CD4-positive, alpha-beta T cell (primary cell): ENCODE data around the gene PCED1A. TPM values are rescaled to one million over a fixed set of nuclear protein-coding genes. Genes with fewer than 3 reads are reported as not detected.

Experiments
- ATAC-seq: fragments of 200-7000 bp; cut with Tn5 transposase; one replicate; pipeline ENCODE4 v1.10.0; 2022; ENCODE audit warnings: mild to moderate bottlenecking; ENCODE audit not compliant: poor library complexity
- CTCF ChIA-PET: fragments of 350-600 bp; sonication (Branson Sonifier 250); formaldehyde crosslinking; loops from one replicate; lab custom pipeline; 2021; ENCODE audit warnings: antibody characterized with exemption, inconsistent platforms; lab: Charles Lee
- POLR2A ChIA-PET: fragments of 350-600 bp; sonication (Branson Sonifier 250); formaldehyde crosslinking; loops from one replicate; lab custom pipeline; 2021; ENCODE audit warnings: antibody characterized with exemption, inconsistent platforms; lab: Charles Lee
- DNase-seq, 14 experiments: peaks; one replicate each; pipeline ENCODE4 v3.0.0-alpha.2; 2013 to 2020; ENCODE audit warnings: mixed read lengths in 2 of 14
- H3K27ac ChIP-seq, 2 donors: one replicate each; pipeline versions ENCODE4 v1.5.1 to v1.7.0; 2013; ENCODE audit warnings: low read length in 2 of 2, low read depth in 1 of 2, mild to moderate bottlenecking in 1 of 2
- H3K27me3 ChIP-seq, 2 experiments: 1 replicate in 1 of 2; 2 replicates in 1 of 2; pipeline versions ENCODE4 v1.6.1 to v1.7.0; 2013; ENCODE audit warnings: low read length in 2 of 2, control low read depth in 1 of 2, mild to moderate bottlenecking in 1 of 2, moderate library complexity in 1 of 2; ENCODE audit not compliant: insufficient read depth in 2 of 2, control insufficient read depth in 1 of 2
- H3K36me3 ChIP-seq: one replicate; pipeline ENCODE4 v1.6.1; 2013; ENCODE audit warnings: low read length, control low read depth; ENCODE audit not compliant: insufficient read depth
- H3K4me1 ChIP-seq: one replicate; pipeline ENCODE4 v1.6.1; 2013; ENCODE audit warnings: low read length, control low read depth; ENCODE audit not compliant: insufficient read depth
- H3K4me3 ChIP-seq: one replicate; pipeline ENCODE4 v1.5.1; 2013; ENCODE audit warnings: mild to moderate bottlenecking, low read length, moderate library complexity
- H3K9me3 ChIP-seq, 2 experiments: 1 replicate in 1 of 2; 2 replicates in 1 of 2; pipeline versions ENCODE4 v1.6.1 to v1.7.0; 2013; ENCODE audit warnings: low read length in 2 of 2, mild to moderate bottlenecking in 2 of 2, control low read depth in 1 of 2, moderate library complexity in 1 of 2; ENCODE audit not compliant: control insufficient read depth in 1 of 2, insufficient read depth in 1 of 2
- H3K27ac Mint-ChIP-seq: one replicate; pipeline ENCODE4 v1.8.0; 2020; ENCODE audit warnings: mixed read lengths
- H3K27me3 Mint-ChIP-seq: one replicate; pipeline ENCODE4 v1.8.0; 2021; ENCODE audit warnings: mixed read lengths
- H3K36me3 Mint-ChIP-seq: one replicate; pipeline ENCODE4 v1.8.0; 2021; ENCODE audit warnings: low read depth, mixed read lengths
- H3K4me1 Mint-ChIP-seq: one replicate; pipeline ENCODE4 v1.8.0; 2021; ENCODE audit warnings: low read depth, mixed read lengths
- H3K4me3 Mint-ChIP-seq: one replicate; pipeline ENCODE4 v1.8.0; 2020; ENCODE audit warnings: mild to moderate bottlenecking, mixed read lengths
- H3K9me3 Mint-ChIP-seq: one replicate; pipeline ENCODE4 v1.8.0; 2020; ENCODE audit warnings: mixed read lengths
- intact Hi-C, 2 experiments: fragments of 100-400 bp; cut with DNase I in 1 of 2; cut with micrococcal nuclease in 1 of 2; formaldehyde crosslinking; loops; one replicate each; pipeline versions ENCODE4 v1.15.1 to v1.9.0; 2023 to 2025; cut with DNase I, micrococcal nuclease
- total RNA-seq, 174 experiments: library from RNA in 2 of 174; stranded (reverse) in 2 of 174; gene quantifications; one replicate each; pipeline ENCODE4 v1.2.3 and lab custom pipeline; 2021 to 2026
- TF ChIP-seq, protein P1 (sequence below): fragments of 200-600 bp; IDR thresholded peaks from one replicate; pipeline ENCODE4 v1.8.0; 2022; ENCODE audit warnings: antibody characterized with exemption, mild to moderate bottlenecking

The PCED1A gene
- total RNA-seq, 2 experiments from 2014 or later = 69.2 to 69.7 TPM

DNA sequence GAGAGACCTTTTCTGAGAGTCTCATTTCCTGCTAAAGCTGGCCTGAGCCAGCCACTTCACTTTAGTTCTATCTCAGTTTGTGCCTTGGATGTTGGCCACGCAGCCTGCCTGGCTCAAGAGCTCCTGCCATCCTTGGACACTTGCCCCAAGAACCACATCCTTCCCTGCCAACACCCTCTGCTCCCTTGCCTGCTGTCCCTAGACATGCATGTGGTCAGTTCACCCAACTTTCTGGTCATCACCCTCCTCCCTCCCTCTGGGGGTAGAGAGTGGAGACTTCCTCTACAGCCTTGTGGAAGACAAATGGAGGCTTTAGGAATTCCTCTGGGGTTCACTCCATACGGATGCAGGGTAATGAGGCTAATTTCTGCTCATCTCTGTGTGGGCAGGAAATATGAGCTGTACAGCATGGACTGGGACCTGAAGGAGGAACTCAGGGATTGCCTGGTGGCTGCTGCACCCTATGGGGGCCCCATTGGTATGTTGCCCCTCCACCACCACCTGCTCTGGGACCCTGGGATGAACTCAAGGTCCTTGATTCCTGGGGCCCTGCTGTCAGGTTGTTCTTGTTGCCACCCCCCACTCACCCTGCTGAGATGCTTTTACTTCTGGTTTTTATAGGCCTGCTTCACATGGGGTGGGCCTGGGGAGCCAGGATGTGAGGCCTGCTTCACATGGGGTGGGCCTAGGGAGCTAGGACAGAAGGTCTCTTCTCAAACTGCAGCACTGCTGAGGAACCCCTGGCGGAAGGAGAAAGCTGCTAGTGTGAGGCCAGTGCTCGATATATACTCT, 19.1 kb upstream of the PCED1A start:
- POLR2A ChIA-PET = no interaction called here
- Mint-ChIP-seq H3K4me1 (no peaks in the 10 kb centered on the region), H3K36me3 (peaks cover 18% of the 10 kb centered on the region), H3K9me3 (no peaks in the 10 kb centered on the region), H3K4me3 (no peak overlapping the region), H3K27ac (no peak overlapping the region), H3K27me3 (no peaks in the 10 kb centered on the region)
- intact Hi-C loops = no loop called here
- Histone ChIP-seq H3K4me1 (no peaks in the 10 kb centered on the region), H3K36me3 (peaks cover 44% of the 10 kb centered on the region), H3K27ac (no peak overlapping the region), H3K9me3 (no peaks in the 10 kb centered on the region), H3K27me3 (no peaks in the 10 kb centered on the region), H3K4me3 (no peak overlapping the region)
- TF ChIP-seq, protein P1, sequence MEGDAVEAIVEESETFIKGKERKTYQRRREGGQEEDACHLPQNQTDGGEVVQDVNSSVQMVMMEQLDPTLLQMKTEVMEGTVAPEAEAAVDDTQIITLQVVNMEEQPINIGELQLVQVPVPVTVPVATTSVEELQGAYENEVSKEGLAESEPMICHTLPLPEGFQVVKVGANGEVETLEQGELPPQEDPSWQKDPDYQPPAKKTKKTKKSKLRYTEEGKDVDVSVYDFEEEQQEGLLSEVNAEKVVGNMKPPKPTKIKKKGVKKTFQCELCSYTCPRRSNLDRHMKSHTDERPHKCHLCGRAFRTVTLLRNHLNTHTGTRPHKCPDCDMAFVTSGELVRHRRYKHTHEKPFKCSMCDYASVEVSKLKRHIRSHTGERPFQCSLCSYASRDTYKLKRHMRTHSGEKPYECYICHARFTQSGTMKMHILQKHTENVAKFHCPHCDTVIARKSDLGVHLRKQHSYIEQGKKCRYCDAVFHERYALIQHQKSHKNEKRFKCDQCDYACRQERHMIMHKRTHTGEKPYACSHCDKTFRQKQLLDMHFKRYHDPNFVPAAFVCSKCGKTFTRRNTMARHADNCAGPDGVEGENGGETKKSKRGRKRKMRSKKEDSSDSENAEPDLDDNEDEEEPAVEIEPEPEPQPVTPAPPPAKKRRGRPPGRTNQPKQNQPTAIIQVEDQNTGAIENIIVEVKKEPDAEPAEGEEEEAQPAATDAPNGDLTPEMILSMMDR = no peak
- no peak for DNase-seq
- ATAC-seq = no peak
- CTCF ChIA-PET = no interaction called here

DNA sequence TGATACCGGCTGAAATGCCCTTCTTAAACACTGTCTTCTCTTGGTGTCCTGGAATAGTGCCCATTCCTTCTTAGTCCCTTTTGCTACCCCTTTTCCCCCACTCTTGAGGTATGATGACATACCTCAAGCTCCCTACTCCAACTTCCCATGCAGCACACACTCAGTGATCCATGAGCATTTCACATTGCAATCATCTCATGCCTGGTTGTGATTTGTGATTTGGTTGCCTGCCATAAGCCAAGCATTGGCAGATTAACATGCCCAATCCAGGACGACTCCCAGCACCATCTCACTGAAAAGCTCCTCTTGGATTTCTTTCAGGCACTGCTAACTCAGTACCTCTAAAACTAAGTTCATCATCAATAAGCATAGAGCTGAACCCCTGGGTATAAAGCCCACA, 18.1 kb upstream of the PCED1A start:
- Mint-ChIP-seq H3K9me3 (no peaks in the 10 kb centered on the region), H3K4me1 (no peaks in the 10 kb centered on the region), H3K36me3 (peaks cover 14% of the 10 kb centered on the region), H3K4me3 (no peak overlapping the region), H3K27ac (no peak overlapping the region), H3K27me3 (no peaks in the 10 kb centered on the region)
- POLR2A ChIA-PET = no interaction called here
- Histone ChIP-seq H3K9me3 (no peaks in the 10 kb centered on the region), H3K36me3 (peaks cover 36% of the 10 kb centered on the region), H3K4me1 (peaks cover 4% of the 10 kb centered on the region), H3K27me3 (no peaks in the 10 kb centered on the region), H3K27ac (no peak overlapping the region), H3K4me3 (no peak overlapping the region)
- DNase-seq (no peak), ATAC-seq (no peak)
- intact Hi-C loops = no loop called here
- CTCF ChIA-PET = interaction anchor here (0.7 kb wide), 1 partner anchor 380 kb away, joined by 3 read pairs; no protein-coding TSS in a partner anchor
- TF ChIP-seq, protein P1 = no peak

- Histone ChIP-seq H3K9me3 (no peaks in the 10 kb centered on the region), H3K27me3 (no peaks in the 10 kb centered on the region), H3K4me1 (peaks cover 17% of the 10 kb centered on the region), H3K4me3 (no peak overlapping the region), H3K27ac (no peak overlapping the region), H3K36me3 (peaks cover 3% of the 10 kb centered on the region)
- no peak overlapping the region for H3K27ac Mint-ChIP-seq
- DNase-seq (peak in 1 of 14 experiments; percentile 7), ATAC-seq (no peak)
- ChIA-PET CTCF (interaction anchor here (0.9 to 1.5 kb wide), 2 partner anchors 10 to 163 kb away, joined by 3 to 6 read pairs; partner anchors contain the start of genes PCED1A and VPS16), POLR2A (interaction anchor here (1.8 kb wide), 1 partner anchor 11 kb away, joined by 7 read pairs; the partner anchor contains the start of genes PCED1A and VPS16)
- intact Hi-C loops = loop anchor here in 1 of 2 experiments (2.0 kb wide), 1 partner anchor 162 kb away; no protein-coding TSS in a partner anchor
- no peaks in the 10 kb centered on the region for H3K27me3 Mint-ChIP-seq
- H3K36me3 Mint-ChIP-seq = peaks cover 3% of the 10 kb centered on the region
- TF ChIP-seq, protein P1 = no peak
- no peak overlapping the region for H3K4me3 Mint-ChIP-seq
- no peaks in the 10 kb centered on the region for H3K9me3 Mint-ChIP-seq
- H3K4me1 Mint-ChIP-seq = peaks cover 16% of the 10 kb centered on the region
These were observed 10.6 kb upstream of the PCED1A start for GRCh38 chr20:2851086-2851485.
